GM18508 (cell line): ENCODE measurements around the gene RILPL2.
"Not testable (repeated sequence)": the region's sequence is repeated elsewhere in the genome, so short reads cannot be mapped to it uniquely, and the experiment has no call there.

ENCODE experiments used
- ATAC-seq: cut with Tn5 transposase; IDR thresholded peaks from one replicate; pipeline ENCODE4 v1.9.1; 2021; ENCODE audit warnings: moderate number of reproducible peaks; ENCODE audit not compliant: insufficient read depth, unreplicated experiment

The RILPL2 gene

DNA sequence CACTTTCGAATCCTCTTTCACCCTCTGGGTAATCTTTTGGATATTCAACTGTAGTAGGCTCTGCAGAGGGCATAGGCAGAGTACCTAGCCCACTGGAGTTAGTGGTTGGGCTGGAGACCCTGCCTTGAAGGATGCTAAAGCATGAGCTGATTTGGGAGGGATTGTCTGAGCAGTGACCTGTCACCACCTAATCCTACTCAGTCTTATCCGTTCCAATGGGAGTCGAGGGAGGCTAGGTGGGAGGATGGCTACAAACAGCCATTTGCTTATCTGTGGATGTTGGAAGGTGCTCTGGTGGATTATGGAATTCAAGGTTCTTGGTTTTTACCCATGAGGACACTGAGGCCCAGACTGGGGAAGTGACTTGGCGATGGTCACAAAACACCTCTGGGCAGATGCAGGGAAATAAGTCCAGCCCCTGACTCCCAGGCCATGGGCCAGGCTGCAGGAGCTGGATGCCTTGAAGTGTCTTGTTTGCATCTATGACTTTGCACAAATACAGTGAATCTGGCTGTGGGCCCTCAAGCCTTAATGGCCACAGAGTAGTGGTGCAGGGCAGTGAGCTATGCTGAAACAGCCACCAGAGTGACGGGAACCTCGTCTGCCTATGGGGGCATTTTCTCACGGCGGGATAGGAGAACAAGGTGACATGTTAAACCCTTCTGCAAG lies 48.8 kb downstream of the RILPL2 start:
- no peak for ATAC-seq

DNA sequence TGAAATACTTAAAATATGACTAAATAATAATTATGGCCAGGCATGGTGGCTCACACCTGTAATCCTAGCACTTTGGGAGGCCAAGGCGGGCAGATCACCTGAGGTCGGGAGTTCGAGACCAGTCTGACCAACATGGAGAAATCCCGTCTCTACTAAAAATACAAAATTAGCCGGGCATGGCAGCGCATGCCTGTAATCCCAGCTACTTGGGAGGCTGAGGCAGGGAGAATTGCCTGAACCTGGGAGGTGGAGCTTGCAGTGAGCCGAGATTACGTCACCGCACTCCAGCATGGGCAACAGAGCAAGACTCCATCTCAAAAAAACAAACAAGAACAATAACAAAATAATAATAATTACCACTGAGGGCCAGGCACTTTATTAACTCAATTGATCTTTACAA lies 50.9 kb downstream of the RILPL2 start:
- ATAC-seq = not testable (repeated sequence)

DNA sequence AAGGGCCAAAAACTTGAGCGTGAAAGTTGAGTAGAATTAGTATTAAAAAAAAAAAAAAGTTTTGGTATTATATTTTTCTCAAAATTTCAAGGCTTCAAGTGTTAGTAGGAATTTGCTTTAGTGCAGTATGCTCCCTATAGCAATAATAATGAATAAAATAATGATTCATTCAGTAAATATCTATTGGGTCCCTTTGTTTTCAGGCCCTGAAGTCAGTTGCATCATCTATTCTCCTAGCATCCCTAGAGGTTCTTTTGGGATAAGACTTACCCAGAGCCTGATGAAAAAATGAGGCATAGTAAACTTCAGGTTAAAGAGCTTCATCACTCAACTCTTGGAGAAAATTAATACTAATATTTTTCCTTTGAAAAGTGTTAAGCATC lies 51.5 kb downstream of the RILPL2 start:
- no peak for ATAC-seq

DNA sequence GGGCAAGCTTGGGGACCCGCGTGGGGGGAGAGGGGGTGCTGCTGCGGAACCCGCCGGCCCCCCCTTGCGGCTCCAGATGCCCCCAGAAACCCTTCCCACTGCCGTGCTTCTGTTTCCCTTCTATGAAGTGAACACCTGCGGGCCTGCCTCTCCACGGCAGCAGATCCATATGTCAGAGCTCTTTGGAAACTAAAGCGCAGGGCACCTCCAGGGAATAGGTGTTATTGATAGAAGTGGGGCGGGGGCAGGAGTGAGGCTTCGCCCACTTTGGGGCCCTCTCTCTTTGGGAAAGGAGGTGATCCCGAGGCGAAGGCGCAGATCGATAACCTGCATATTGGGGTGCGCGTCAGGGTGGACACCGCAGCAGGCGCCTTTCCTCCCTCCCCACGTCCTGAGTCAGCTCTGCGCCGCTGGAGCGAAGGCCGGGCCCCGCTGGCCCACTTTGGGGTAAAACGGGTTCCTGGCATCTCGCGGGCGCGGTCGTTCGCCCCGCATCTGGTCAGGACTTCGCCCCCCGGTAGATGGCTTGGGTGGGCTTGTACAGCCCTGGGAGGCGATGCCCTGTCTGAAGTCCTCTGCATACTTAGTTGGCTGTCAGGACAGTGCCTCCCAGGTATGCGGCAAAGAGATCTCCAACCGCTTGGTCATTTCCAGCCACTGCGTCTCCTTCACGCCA lies 52.0 kb downstream of the RILPL2 start:
- ATAC-seq = no peak

DNA sequence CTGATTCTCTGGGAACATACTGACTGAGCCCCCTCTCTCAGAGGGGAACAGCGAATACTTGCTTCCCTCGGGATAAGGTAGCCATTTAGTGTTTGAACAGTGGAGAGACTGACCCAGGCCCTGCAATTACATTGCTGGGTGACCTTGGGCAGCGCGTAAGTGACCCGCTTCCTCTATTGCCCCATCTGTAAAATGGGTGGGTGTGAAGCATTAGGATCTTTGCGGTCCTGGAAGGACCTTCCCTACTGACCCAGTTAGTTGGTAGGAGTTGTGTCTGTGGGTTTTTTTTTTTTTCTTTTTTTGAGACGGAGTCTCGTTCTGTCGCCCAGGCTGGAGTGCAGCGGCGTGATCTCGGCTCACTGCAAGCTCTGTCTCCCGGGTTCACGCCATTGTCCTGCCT lies 53.8 kb downstream of the RILPL2 start:
- no peak for ATAC-seq

DNA sequence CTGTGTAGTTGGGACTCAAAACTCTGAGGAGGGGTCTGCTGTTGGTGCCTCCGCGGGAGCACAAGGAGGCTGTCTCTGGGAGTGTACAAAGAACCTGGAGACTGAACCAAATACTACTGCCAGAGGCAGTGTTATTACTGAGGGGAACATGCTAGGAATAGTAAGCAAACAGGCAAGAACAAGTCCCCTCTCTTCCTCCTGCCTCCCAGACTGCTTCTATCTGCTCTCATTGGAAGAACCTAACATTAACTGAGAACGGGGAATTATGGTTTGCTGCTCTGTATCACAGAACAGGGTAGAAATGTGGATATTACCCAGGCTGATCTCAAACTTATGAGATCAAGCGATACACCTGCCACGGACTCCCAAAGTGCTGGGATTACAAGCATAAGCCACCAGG lies 57.1 kb downstream of the RILPL2 start:
- no peak for ATAC-seq

DNA sequence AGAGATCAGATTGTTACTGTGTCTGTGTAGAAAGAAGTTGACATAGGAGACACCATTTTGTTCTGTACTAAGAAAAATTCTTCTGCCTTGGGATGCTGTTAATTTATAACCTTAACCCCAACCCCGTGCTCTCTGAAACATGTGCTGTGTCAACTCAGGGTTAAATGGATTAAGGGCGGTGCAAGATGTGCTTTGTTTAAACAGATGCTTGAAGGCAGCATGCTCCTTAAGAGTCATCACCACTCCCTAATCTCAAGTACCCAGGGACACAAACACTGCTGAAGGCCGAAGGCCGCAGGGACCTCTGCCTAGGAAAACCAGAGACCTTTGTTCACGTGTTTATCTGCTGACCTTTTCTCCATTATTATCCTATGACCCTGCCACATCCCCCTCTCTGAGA lies 64.1 kb downstream of the RILPL2 start:
- not testable (repeated sequence) for ATAC-seq

DNA sequence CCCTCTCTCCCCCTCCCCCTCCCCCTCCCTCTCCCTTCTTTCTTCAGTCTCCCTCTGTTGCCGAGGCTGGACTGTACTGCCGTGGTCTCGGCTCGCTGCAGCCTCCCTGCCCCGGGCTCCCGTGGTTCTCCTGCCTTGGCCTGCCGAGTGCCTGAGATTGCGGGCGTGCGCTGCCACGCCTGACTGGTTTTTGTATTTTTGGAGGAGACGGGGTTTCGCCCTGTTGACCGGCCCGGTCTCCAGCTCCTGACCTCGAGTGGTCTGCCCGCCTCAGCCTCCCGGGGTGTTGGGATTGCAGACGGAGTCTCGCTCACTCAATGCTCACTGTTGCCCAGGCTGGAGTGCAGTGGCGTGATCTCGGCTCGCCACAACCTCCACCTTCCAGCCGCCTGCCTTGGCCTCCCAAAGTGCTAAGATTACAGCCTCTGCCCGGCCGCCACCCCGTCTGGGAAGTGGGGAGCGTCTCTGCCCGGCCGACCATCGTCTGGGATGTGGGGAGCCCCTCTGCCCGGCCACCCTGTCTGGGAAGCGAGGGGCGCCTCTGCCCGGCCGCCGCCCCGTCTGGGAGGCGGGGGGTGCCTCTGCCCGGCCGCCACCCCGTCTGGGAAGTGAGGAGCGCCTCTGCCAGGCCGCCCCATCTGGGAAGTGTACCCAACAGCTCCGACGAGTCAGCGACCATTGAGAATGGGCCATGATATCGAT lies 64.7 kb downstream of the RILPL2 start:
- not testable (repeated sequence) for ATAC-seq

DNA sequence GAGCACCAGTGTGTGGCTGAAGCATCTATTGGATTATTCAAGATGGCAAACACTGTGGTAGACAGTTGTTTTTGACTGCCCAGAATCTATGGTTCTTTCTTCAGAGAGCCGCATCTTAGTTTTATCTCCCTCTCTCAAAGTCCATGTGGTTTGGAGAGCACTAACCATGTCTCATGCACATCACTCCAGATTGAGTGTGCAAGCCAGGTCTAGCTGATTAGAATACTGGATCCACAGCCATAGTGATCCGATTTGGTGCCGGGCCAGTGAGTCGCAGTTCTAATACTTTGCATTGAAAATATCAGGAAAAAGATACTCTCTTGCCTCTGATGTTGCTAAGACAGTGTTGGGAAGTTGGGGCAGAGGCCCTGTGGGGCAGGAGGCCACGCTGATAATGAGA lies 67.3 kb downstream of the RILPL2 start:
- no peak for ATAC-seq

DNA sequence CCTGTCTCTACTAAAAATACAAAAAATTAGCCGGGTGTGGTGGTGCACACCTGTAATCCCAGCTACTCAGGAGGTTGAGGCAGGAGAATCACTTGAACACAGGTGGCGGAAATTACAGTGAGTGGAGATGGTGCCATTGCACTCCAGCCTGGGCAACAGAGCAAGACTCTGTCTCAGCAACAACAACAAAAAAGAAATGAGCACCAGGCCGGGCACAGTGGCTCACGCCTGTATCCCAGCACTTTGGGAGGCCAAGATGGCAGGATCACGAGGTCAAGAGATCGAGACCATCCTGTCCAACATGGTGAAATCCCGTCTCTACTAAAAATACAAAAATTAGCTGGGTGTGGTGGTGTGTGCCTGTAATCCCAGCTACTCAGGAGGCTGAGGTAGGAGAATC lies 68.1 kb downstream of the RILPL2 start:
- not testable (repeated sequence) for ATAC-seq

DNA sequence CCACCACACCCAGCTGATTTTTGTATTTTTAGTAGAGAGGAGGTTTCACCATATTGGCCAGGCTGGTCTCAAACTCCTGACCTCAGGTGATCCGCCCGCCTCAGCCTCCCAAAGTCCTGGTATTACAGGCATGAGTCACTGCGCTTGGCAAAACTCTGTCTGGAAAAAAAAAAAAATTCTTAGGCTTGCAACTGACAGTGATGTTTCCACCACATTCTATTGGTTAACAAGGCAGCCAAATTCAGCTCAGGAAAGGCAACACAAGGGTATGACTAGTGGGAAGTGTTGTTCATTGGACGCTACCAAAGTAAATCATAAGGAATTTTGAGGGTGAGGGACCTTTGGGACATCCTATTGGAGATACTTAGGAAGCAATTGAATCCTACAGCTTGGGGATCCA lies 69.0 kb downstream of the RILPL2 start:
- ATAC-seq = no peak
